Fibroblast of peridontal ligament (primary cell): Measurements from ENCODE around the gene RABL6.
A peak's percentile ranks its signal among the peaks of the same experiment; 100 is the strongest.

ENCODE experiments used
- DNase-seq: peaks from one replicate; pipeline ENCODE4 v3.0.0-alpha.2; 2010; ENCODE audit errors: extremely low read depth

RABL6 gene

GRCh38 chr9:136847088-136847825 lies 39.5 kb downstream of the RABL6 start:
- DNase-seq: peak; percentile 52

GRCh38 chr9:136847826-136848392 lies 40.2 kb downstream of the RABL6 start:
- peak; percentile 72 for DNase-seq

GRCh38 chr9:136848393-136849037 lies 40.8 kb downstream of the RABL6 start:
- no peak for DNase-seq

- DNase-seq: peak; percentile 99
Observed at GRCh38 chr9:136849038-136849959, 41.6 kb downstream of the RABL6 start, which contains the start of gene PHPT1. Gene PHPT1, plus strand, starts transcription at chr9:136849409. Its CDS starts 22 bp downstream, at chr9:136849431.

- DNase-seq: no peak
Observed at GRCh38 chr9:136849960-136850865, 42.5 kb downstream of the RABL6 start.

GRCh38 chr9:136850866-136851775 lies 43.4 kb downstream of the RABL6 start:
- DNase-seq: no peak

GRCh38 chr9:136851941-136852663 lies 44.4 kb downstream of the RABL6 start, which contains the start of gene MAMDC4:
Gene MAMDC4, plus strand, starts transcription at chr9:136852346. Its CDS starts 71 bp downstream, at chr9:136852417.
- DNase-seq: no peak

GRCh38 chr9:136852664-136853595 lies 45.2 kb downstream of the RABL6 start:
- no peak for DNase-seq

- DNase-seq: no peak
Observed at GRCh38 chr9:136853596-136854112, 45.9 kb downstream of the RABL6 start.

- DNase-seq: no peak
Observed at GRCh38 chr9:136854113-136854841, 46.5 kb downstream of the RABL6 start.

- DNase-seq: no peak
Observed at GRCh38 chr9:136854842-136855460, 47.2 kb downstream of the RABL6 start.

GRCh38 chr9:136855461-136856078 lies 47.8 kb downstream of the RABL6 start:
- DNase-seq: no peak

GRCh38 chr9:136856079-136856476 lies 48.3 kb downstream of the RABL6 start:
- no peak for DNase-seq

GRCh38 chr9:136856541-136857141 lies 48.9 kb downstream of the RABL6 start:
- DNase-seq: no peak

- DNase-seq: no peak
Observed at GRCh38 chr9:136857166-136857565, 49.4 kb downstream of the RABL6 start.
